ENCODE data around the gene PSME3. TPM values are rescaled to one million over a fixed set of nuclear protein-coding genes. Genes with fewer than 3 reads are reported as not detected.

The PSME3 gene
- total RNA-seq, 1 donor from 2014 or later: 128 TPM

GRCh38 chr17:42803074-42803883, 29.9 kb upstream of the PSME3 start:
- TF ChIP-seq, protein P1, sequence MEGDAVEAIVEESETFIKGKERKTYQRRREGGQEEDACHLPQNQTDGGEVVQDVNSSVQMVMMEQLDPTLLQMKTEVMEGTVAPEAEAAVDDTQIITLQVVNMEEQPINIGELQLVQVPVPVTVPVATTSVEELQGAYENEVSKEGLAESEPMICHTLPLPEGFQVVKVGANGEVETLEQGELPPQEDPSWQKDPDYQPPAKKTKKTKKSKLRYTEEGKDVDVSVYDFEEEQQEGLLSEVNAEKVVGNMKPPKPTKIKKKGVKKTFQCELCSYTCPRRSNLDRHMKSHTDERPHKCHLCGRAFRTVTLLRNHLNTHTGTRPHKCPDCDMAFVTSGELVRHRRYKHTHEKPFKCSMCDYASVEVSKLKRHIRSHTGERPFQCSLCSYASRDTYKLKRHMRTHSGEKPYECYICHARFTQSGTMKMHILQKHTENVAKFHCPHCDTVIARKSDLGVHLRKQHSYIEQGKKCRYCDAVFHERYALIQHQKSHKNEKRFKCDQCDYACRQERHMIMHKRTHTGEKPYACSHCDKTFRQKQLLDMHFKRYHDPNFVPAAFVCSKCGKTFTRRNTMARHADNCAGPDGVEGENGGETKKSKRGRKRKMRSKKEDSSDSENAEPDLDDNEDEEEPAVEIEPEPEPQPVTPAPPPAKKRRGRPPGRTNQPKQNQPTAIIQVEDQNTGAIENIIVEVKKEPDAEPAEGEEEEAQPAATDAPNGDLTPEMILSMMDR (IDR thresholded peaks at IDR 0.05; ENCODE audit: unreplicated experiment): no peak
- H3K27ac Mint-ChIP-seq (ENCODE audit: unreplicated experiment): no peak overlapping the region
- peaks cover 18% of the 10 kb centered on the region for H3K4me1 Mint-ChIP-seq (ENCODE audit: unreplicated experiment)
- H3K27me3 Mint-ChIP-seq (ENCODE audit: unreplicated experiment): peaks cover 9% of the 10 kb centered on the region
- no peaks in the 10 kb centered on the region for H3K9me3 Mint-ChIP-seq (ENCODE audit: unreplicated experiment)
- no peaks in the 10 kb centered on the region for H3K36me3 Mint-ChIP-seq (ENCODE audit: low read depth, unreplicated experiment)
- no peak for DNase-seq (ENCODE audit: low spot score)
- no peak overlapping the region for H3K4me3 Mint-ChIP-seq (ENCODE audit: unreplicated experiment)

- H3K9me3 Mint-ChIP-seq (ENCODE audit: unreplicated experiment): no peaks in the 10 kb centered on the region
- H3K27ac Mint-ChIP-seq (ENCODE audit: unreplicated experiment): peak overlapping the region; percentile 16
- H3K4me3 Mint-ChIP-seq (ENCODE audit: unreplicated experiment): no peak overlapping the region
- peaks cover 3% of the 10 kb centered on the region for H3K36me3 Mint-ChIP-seq (ENCODE audit: low read depth, unreplicated experiment)
- peaks cover 6% of the 10 kb centered on the region for H3K27me3 Mint-ChIP-seq (ENCODE audit: unreplicated experiment)
- TF ChIP-seq, protein P1 (IDR thresholded peaks at IDR 0.05; ENCODE audit: unreplicated experiment): no peak
- H3K4me1 Mint-ChIP-seq (ENCODE audit: unreplicated experiment): peaks cover 13% of the 10 kb centered on the region
- no peak for DNase-seq (ENCODE audit: low spot score)
Measured at GRCh38 chr17:42804918-42805367, 28.3 kb upstream of the PSME3 start.

DNA sequence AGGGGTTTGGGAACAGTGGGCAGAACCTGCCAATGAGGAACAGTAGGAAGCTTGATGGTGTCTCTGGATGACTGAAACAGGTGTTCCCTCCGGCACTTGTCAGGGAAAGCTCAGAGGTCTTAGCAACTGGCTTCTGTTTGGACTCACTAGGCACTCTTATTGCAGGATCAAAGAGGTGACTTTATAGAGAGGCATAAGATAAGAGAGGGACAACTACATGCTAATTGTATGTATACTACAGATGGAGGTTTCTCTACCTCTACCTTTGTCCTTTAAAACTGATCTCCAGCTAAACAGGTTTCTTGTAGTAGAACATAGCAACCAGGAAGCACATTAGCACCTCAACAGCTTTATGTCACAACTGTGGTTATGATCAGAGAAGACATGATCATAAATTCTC, 26.9 kb upstream of the PSME3 start:
- Mint-ChIP-seq H3K27ac (ENCODE audit: unreplicated experiment) (no peak overlapping the region), H3K9me3 (ENCODE audit: unreplicated experiment) (no peaks in the 10 kb centered on the region), H3K4me3 (ENCODE audit: unreplicated experiment) (no peak overlapping the region), H3K36me3 (ENCODE audit: low read depth, unreplicated experiment) (peaks cover 8% of the 10 kb centered on the region), H3K4me1 (ENCODE audit: unreplicated experiment) (peaks cover 13% of the 10 kb centered on the region), H3K27me3 (ENCODE audit: unreplicated experiment) (no peaks in the 10 kb centered on the region)
- TF ChIP-seq, protein P1 (IDR thresholded peaks at IDR 0.05; ENCODE audit: unreplicated experiment): no peak
- no peak for DNase-seq (ENCODE audit: low spot score)

DNA sequence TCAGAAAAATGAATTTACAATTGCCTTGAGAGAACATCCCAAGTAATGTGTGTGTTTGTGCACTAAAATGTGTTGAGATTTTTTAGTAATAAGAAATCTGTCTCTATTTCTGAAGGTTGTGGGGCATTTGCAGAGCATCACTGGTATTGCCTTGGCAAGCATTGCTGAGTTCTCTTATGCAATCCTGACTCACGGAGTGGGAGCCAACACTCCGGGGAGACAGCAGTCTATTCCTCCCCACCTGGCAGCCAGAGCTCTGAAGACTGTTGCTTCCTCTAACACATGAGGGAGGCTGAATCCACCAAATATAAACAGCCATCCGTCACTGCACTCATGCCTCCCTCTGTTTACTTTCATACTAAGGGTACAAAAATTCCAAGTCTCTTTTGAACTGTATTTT, 23.9 kb upstream of the PSME3 start:
- Mint-ChIP-seq H3K36me3 (ENCODE audit: low read depth, unreplicated experiment) (peaks cover 23% of the 10 kb centered on the region), H3K27ac (ENCODE audit: unreplicated experiment) (peak overlapping the region; percentile 25), H3K4me3 (ENCODE audit: unreplicated experiment) (no peak overlapping the region), H3K27me3 (ENCODE audit: unreplicated experiment) (no peaks in the 10 kb centered on the region), H3K4me1 (ENCODE audit: unreplicated experiment) (no peaks in the 10 kb centered on the region), H3K9me3 (ENCODE audit: unreplicated experiment) (no peaks in the 10 kb centered on the region)
- DNase-seq (ENCODE audit: low spot score): no peak
- TF ChIP-seq, protein P1 (IDR thresholded peaks at IDR 0.05; ENCODE audit: unreplicated experiment): no peak
